Sigmoid colon (tissue), 7 donors: ENCODE data around the gene IL1RAPL2. TPM values are rescaled to one million over a fixed set of nuclear protein-coding genes. Genes with fewer than 3 reads are reported as not detected.

Experiments used
- DNase-seq: peaks from one replicate; pipeline ENCODE4 v3.0.0-alpha.2; 2019
- H3K27ac ChIP-seq, 4 donors: fragments of 200-600 bp; sonication (generic); one replicate each; pipeline ENCODE4 v1.5.1; 2016 to 2019; ENCODE audit warnings: mild to moderate bottlenecking in 1 of 4
- H3K27me3 ChIP-seq, 3 donors: fragments of 200-600 bp; sonication (generic); one replicate each; pipeline ENCODE4 v1.5.1; 2019; ENCODE audit warnings: mild to moderate bottlenecking in 1 of 3
- H3K36me3 ChIP-seq, 4 donors: fragments of 200-600 bp; sonication (generic); one replicate each; pipeline ENCODE4 v1.5.1; 2016 to 2019
- H3K4me1 ChIP-seq, 4 donors: fragments of 200-600 bp; sonication (generic); one replicate each; pipeline ENCODE4 v1.5.1; 2017 to 2019
- H3K4me3 ChIP-seq, 4 donors: fragments of 200-600 bp; sonication (generic); one replicate each; pipeline ENCODE4 v1.5.1; 2017 to 2019; ENCODE audit warnings: mild to moderate bottlenecking in 2 of 4, moderate library complexity in 1 of 4
- H3K9me3 ChIP-seq, 4 donors: fragments of 200-600 bp in 3 of 4; sonication (generic) in 3 of 4; one replicate each; pipeline versions ENCODE4 v1.5.1 to v1.6.1; 2013 to 2019
- CTCF ChIP-seq, 4 experiments: fragments of 450-650 bp in 3 of 4; fragments of 200-600 bp in 1 of 4; IDR thresholded peaks; one replicate each; pipeline ENCODE4 v1.5.1; 2016 to 2019; ENCODE audit warnings: antibody characterized with exemption in 4 of 4, mild to moderate bottlenecking in 3 of 4, moderate library complexity in 2 of 4
- EP300 ChIP-seq, 4 donors: sonication (generic); formaldehyde crosslinking; IDR thresholded peaks; one replicate each; pipeline ENCODE4 v1.6.1; 2017; ENCODE audit warnings: antibody characterized with exemption in 4 of 4
- POLR2A ChIP-seq, 2 donors: fragments of 450-650 bp; IDR thresholded peaks; one replicate each; pipeline ENCODE4 v1.6.1; 2016; ENCODE audit warnings: antibody characterized with exemption in 2 of 2, mild to moderate bottlenecking in 2 of 2, moderate library complexity in 2 of 2
- POLR2AphosphoS5 ChIP-seq, 4 donors: sonication (generic); formaldehyde crosslinking; IDR thresholded peaks; one replicate each; pipeline ENCODE4 v1.6.1; 2017; ENCODE audit warnings: antibody characterized with exemption in 4 of 4
- WGBS, 2 donors: extraction: QIAGEN DNeasy Blood & Tissue Kit; methylation state at CpG; one replicate each; pipeline ENCODE4 v1.1.7; 2013; 5-methylcytosine and 5-hydroxymethylcytosine counted together
- intact Hi-C: fragments of 100-400 bp; cut with DNase I; formaldehyde crosslinking; loops from one replicate; pipeline ENCODE4 v1.15.1; 2023
- polyA plus RNA-seq, 3 donors: library from polyadenylated mRNA; stranded (reverse); fragments of 200-250 nt; gene quantifications; one replicate each; pipeline ENCODE4 v1.2.3, GENCODE V29; 2013
- total RNA-seq, 4 donors: library from RNA; depleted of rRNA; stranded (reverse); fragments of >200 nt; gene quantifications; one replicate each; pipeline ENCODE4 v1.1.0, GENCODE V29; 2016
- donor health status: healthy with polysubstance abuse.
- donor health status: Bipolar disorder and iron deficiency.
- donor health status: healthy.

The IL1RAPL2 gene
- total and polyA plus RNA-seq, 7 donors = 0.01 to 1.1 (median 0.79) TPM; not detected in 3

- DNase-seq = no peak
- Histone ChIP-seq H3K4me1 (no peaks in the 10 kb centered on the region), H3K27ac (no peak overlapping the region), H3K9me3 (no peaks in the 10 kb centered on the region), H3K27me3 (no peaks in the 10 kb centered on the region), H3K36me3 (no peaks in the 10 kb centered on the region), H3K4me3 (no peak overlapping the region)
- intact Hi-C loops = no loop called here
- WGBS, 2 donors = 59 to 75% methylated on average over 3 of the region's 3 CpGs
- TF ChIP-seq EP300 (IDR thresholded peaks at IDR 0.05) (no peak), CTCF (IDR thresholded peaks at IDR 0.05) (no peak), POLR2A (IDR thresholded peaks at IDR 0.05) (no peak), POLR2AphosphoS5 (IDR thresholded peaks at IDR 0.05) (no peak)
These were observed 897.5 kb downstream of the IL1RAPL2 start for GRCh38 chrX:105463473-105463872.

- intact Hi-C loops = no loop called here
- no peaks in the 10 kb centered on the region for H3K4me1 ChIP-seq
- no peak for DNase-seq
- no peak overlapping the region for H3K27ac ChIP-seq
- no peaks in the 10 kb centered on the region for H3K9me3 ChIP-seq
- H3K4me3 ChIP-seq = no peak overlapping the region
- no peaks in the 10 kb centered on the region for H3K36me3 ChIP-seq
- TF ChIP-seq POLR2AphosphoS5 (IDR thresholded peaks at IDR 0.05) (no peak), POLR2A (IDR thresholded peaks at IDR 0.05) (no peak), EP300 (IDR thresholded peaks at IDR 0.05) (no peak), CTCF (IDR thresholded peaks at IDR 0.05) (no peak)
- WGBS, 2 donors = 81 to 88% methylated on average over 2 of the region's 2 CpGs
- H3K27me3 ChIP-seq = no peaks in the 10 kb centered on the region
These were observed 898.6 kb downstream of the IL1RAPL2 start for GRCh38 chrX:105464618-105465017.

GRCh38 chrX:105468741-105469140, 902.7 kb downstream of the IL1RAPL2 start:
- no peaks in the 10 kb centered on the region for H3K27me3 ChIP-seq
- H3K27ac ChIP-seq = no peak overlapping the region
- no peak overlapping the region for H3K4me3 ChIP-seq
- H3K4me1 ChIP-seq = no peaks in the 10 kb centered on the region
- H3K36me3 ChIP-seq = no peaks in the 10 kb centered on the region
- intact Hi-C loops = no loop called here
- no peak for DNase-seq
- H3K9me3 ChIP-seq = no peaks in the 10 kb centered on the region
- TF ChIP-seq POLR2AphosphoS5 (IDR thresholded peaks at IDR 0.05) (no peak), POLR2A (IDR thresholded peaks at IDR 0.05) (no peak), CTCF (IDR thresholded peaks at IDR 0.05) (no peak), EP300 (IDR thresholded peaks at IDR 0.05) (no peak)

GRCh38 chrX:105471597-105471996, 905.6 kb downstream of the IL1RAPL2 start:
- H3K27ac ChIP-seq = no peak overlapping the region
- H3K27me3 ChIP-seq = no peaks in the 10 kb centered on the region
- intact Hi-C loops = no loop called here
- no peaks in the 10 kb centered on the region for H3K9me3 ChIP-seq
- H3K4me3 ChIP-seq = no peak overlapping the region
- DNase-seq = no peak
- TF ChIP-seq POLR2A (IDR thresholded peaks at IDR 0.05) (no peak), CTCF (IDR thresholded peaks at IDR 0.05) (no peak), EP300 (IDR thresholded peaks at IDR 0.05) (no peak), POLR2AphosphoS5 (IDR thresholded peaks at IDR 0.05) (no peak)
- H3K4me1 ChIP-seq = no peaks in the 10 kb centered on the region
- no peaks in the 10 kb centered on the region for H3K36me3 ChIP-seq

- intact Hi-C loops = no loop called here
- Histone ChIP-seq H3K4me3 (no peak overlapping the region), H3K9me3 (no peaks in the 10 kb centered on the region), H3K36me3 (no peaks in the 10 kb centered on the region), H3K27ac (no peak overlapping the region), H3K4me1 (no peaks in the 10 kb centered on the region), H3K27me3 (no peaks in the 10 kb centered on the region)
- TF ChIP-seq POLR2A (IDR thresholded peaks at IDR 0.05) (no peak), EP300 (IDR thresholded peaks at IDR 0.05) (no peak), POLR2AphosphoS5 (IDR thresholded peaks at IDR 0.05) (no peak), CTCF (IDR thresholded peaks at IDR 0.05) (no peak)
- no peak for DNase-seq
These were observed 909.8 kb downstream of the IL1RAPL2 start for GRCh38 chrX:105475801-105476200.
